GM10266 (cell line): Measurements from ENCODE around the gene EMC8.
A peak's percentile ranks its signal among the peaks of the same experiment; 100 is the strongest.

Experiments
- DNase-seq: peaks from one replicate; pipeline ENCODE4 v3.0.0; 2012; ENCODE audit errors: extremely low spot score
- TF ChIP-seq, protein P1 (sequence below): IDR thresholded peaks from 2 replicates; pipeline ENCODE4 v1.5.1; 2012; ENCODE audit warnings: mild to moderate bottlenecking, low read depth; ENCODE audit not compliant: control insufficient read depth, insufficient read depth; ENCODE audit errors: missing control alignments

The EMC8 gene

DNA sequence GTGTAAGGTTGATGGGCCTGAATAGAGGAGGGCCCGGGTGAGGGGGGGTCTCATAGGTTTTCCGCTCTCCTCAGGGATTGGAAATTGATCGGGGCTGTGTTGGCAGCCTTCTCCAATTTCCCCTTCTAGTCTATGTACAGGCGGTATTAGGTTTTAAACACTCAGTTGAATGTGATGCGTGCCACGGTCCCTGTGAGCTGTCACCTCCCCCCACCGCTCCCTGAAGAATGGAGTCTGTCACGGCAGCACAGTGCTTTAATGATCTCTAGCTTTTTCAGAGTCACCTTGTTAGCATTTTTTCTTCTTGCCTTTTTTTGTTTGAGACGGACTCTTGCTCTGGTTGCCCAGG lies 951 bp upstream of the EMC8 start:
- no peak for DNase-seq
- TF ChIP-seq, protein P1, sequence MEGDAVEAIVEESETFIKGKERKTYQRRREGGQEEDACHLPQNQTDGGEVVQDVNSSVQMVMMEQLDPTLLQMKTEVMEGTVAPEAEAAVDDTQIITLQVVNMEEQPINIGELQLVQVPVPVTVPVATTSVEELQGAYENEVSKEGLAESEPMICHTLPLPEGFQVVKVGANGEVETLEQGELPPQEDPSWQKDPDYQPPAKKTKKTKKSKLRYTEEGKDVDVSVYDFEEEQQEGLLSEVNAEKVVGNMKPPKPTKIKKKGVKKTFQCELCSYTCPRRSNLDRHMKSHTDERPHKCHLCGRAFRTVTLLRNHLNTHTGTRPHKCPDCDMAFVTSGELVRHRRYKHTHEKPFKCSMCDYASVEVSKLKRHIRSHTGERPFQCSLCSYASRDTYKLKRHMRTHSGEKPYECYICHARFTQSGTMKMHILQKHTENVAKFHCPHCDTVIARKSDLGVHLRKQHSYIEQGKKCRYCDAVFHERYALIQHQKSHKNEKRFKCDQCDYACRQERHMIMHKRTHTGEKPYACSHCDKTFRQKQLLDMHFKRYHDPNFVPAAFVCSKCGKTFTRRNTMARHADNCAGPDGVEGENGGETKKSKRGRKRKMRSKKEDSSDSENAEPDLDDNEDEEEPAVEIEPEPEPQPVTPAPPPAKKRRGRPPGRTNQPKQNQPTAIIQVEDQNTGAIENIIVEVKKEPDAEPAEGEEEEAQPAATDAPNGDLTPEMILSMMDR: no peak

DNA sequence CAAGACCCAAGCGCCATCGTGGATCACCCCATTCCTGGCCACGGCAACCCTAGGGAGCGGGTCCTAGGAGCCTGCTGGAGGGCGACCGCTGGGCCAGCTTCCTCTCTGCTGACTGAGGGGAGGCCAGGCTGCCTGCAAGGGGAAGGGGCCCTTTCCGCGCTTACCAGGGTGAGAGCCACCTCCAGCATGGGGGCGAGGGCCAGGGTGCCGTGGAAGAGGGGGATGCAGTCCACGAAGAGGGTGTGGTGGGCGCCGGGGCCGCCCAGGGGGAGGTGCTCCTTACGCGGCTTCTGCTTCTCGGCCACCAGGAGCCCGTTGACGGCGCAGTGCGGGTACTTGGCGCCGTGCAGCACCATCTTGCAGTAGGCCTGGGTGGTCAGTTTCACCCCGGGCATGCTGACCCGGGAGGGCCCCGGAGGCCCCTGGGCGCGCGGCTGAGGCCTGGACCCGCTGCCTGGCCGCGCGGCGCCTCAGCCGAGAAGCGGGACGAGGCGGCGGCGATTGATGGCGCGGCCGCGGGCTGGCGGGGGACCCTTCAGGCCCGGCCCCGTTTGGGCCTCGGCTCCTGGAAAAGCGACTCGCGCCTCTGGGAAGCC lies 345 bp downstream of the EMC8 start:
- peak; percentile 72 for DNase-seq
- TF ChIP-seq, protein P1: no peak

DNA sequence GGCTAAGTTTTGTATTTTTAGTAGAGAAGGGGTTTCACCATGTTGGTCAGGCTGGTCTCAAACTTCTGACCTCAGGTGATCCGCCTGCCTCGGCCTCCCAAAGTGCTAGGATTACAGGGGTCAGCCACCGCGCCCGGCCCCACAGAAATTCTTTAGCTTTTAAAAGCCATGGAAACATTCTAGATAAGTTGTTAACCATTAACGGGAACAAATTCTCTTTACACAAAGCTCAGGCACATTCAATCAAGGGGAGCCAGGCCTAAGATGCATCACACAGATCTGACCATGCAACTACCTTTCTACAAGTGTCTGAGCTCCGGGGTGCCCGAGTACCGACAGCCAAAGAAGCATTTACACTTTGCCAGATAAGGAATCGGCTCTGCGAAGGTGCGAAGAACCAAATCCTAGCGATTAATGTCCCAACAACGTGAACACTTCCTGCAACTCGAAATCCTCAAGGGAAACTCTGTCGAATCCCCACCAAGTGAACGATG lies 1.0 kb downstream of the EMC8 start:
- DNase-seq: no peak

DNA sequence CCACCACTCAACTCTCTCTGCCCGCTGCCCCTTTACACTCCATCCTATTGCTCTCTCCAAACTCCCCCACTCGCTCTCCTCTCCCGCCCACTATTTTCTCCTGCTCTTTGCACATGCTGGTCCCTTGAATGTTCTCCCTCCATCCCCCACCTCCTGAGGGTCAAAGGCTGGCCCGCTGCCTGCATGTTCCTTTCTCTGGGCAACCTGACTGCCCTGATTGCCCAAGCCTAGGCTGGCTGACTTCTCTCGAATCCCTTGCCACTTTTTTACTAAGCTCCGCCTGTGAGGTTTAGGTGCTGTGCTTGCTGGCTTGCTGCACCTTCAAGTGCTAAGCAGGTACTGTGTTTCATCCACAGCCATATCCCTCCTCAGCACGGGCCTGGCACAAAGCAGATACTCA lies 2.7 kb downstream of the EMC8 start:
- TF ChIP-seq, protein P1: no peak

More for the DNA sequence above, 1.0 kb downstream of the EMC8 start:
- TF ChIP-seq, protein P1: no peak

DNA sequence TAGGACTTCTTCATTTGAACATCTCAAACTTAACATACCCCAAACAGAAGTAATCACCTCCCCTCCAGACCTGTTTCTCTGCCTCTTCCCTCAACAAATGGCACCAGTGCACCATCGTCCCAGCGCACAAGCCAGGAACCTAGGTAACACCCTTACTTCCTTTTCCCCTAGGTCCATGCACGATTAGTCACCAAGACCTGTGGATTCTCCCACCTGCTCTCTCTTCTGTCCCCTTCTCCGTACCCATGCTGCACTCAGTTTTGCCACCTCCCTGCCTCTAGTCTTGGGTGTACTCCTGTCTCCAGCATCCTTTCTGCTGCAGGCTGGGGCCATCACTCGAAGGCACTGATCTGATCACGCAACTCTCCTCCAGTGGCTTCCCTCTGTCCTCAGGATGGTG lies 3.2 kb downstream of the EMC8 start:
- DNase-seq: no peak
- TF ChIP-seq, protein P1: no peak

More for the DNA sequence above, 2.7 kb downstream of the EMC8 start:
- DNase-seq: no peak

DNA sequence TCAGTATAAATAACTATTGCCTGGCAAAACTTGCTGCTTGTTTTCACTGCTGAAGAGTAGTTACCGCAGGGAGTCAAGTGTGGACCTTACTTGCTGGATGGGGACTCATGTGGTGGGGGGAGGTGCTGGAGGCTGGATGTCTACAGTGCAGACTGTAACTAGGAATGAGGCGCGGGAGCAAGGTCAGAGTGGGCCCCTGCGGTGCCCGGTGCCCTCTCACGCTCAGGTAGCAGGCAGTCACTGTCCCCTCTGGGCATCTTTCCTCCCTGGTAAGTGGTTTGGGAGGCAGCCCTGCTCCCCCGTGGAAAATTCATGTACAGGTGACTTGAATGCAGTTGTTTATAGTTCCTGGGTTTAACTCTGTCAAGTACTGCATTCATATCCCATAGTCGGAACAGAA lies 4.6 kb downstream of the EMC8 start:
- no peak for DNase-seq
- TF ChIP-seq, protein P1: no peak

DNA sequence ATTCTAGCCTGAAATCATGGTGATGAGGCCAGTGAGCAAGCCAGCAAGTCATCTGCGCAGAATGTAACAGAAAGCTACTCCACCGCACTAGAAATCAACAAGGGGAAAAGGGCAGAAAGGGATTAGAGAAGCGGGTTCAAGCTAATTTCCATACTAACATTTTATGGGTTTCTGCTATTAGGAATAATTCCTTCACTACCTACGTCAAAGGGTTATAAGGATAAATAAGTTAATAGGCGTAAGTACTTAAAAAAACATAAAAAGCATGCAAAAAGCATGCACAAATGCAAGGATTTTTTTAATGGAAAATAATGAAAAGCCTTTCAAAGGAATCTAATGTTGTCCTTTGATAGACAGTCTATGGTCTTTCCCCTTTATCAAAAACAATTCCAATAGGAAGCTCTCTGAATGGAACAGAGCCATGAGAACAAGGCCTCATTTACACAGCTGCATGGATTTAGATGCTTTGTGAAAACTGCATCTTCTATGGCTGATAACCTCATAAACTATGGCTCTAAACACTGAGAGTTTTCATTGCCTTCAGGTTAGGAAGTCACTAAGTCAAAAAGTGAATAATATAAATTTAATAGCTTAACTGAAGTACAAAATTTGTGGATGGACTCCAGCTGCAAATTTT lies 5.6 kb downstream of the EMC8 start:
- DNase-seq: no peak
- TF ChIP-seq, protein P1: no peak
